HG03097 (cell line): Measurements from ENCODE around the gene PCDHGA11.
"Not testable (repeated sequence)": the region's sequence is repeated elsewhere in the genome, so short reads cannot be mapped to it uniquely, and the experiment has no call there.

Source experiments
- ATAC-seq: cut with Tn5 transposase; IDR thresholded peaks from one replicate; pipeline ENCODE4 v1.9.1; 2021; ENCODE audit not compliant: unreplicated experiment, low FRiP score

PCDHGA11 gene

DNA sequence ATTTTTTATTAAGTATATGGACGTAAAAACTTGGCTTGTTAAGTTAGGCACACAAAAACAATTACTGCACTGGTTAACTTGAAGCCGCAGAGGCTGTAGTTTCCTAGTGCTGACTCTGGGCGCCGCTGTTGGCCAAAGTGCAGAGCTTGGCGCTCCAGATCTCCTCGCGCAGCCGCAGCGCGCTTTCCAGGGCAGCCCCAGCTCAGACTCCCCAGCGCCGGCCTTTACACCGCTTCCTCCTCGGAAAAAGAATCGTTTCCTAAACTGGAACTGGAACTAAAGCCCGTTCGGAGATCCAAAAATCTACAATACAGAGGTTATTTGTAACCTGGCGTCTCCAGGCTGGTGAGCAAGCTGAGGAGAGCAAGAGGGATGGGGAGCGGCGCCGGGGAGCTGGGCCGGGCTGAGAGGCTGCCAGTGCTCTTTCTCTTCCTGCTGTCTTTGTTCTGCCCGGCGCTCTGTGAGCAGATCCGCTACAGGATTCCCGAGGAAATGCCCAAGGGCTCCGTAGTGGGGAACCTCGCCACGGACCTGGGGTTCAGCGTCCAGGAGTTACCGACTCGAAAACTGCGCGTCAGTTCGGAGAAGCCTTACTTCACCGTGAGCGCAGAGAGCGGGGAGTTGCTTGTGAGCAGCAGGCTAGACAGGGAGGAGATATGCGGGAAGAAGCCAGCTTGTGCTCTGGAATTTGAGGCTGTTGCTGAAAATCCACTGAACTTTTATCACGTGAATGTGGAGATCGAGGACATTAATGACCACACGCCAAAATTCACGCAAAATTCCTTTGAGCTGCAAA, 22.9 kb upstream of the PCDHGA11 start, which contains the start of gene PCDHGB5:
PCDHGB5 (plus strand) TSS at position 192 of the 796 bp plus-strand sequence; CDS start at position 373, 181 bp downstream.
- ATAC-seq = not testable (repeated sequence)

DNA sequence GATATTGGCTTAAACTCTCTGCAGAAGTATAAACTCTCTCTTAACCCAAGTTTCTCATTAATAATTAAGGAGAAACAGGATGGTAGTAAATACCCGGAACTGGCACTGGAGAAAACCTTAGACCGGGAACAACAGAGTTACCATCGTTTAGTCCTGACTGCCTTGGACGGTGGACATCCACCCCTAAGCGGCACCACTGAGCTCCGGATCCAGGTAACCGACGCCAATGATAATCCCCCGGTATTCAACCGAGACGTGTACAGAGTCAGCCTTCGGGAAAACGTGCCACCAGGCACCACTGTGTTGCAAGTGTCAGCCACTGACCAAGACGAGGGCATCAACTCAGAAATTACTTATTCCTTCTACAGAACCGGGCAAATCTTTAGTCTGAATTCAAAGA, 22.2 kb upstream of the PCDHGA11 start:
- ATAC-seq = no peak

GRCh38 chr5:141399555-141400258, 21.1 kb upstream of the PCDHGA11 start:
- no peak for ATAC-seq

DNA sequence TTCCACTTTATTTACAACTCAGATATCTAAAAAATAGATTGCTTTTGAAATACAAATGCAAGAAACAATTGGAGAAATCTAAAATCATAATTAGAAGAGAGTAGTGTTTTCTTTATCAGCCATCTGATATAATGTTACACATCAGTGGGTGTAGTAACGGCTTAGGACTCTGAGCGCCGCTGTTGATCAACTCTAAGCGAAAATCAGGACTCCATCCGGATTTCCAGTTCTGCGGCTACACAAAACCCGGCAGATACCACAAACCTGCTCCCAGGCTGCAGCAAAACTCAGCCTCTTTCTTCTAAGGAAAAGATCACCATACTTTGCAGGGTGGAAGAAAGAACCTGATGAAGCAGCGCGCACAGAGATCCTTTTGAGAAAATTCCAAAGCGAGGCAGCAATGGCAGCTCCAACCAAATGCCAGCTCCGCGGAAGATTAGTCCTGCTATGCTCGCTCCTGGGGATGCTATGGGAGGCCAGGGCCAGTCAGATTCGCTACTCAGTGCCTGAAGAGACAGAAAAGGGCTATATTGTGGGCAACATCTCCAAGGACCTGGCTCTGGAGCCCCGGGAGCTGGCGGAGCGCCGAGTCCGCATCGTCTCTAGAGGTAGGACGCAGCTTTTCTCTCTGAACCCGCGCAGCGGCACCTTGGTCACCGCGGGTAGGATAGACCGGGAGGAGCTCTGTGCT, 18.2 kb upstream of the PCDHGA11 start, which contains the start of gene PCDHGA9:
PCDHGA9 (plus strand) TSS at position 226 of the 691 bp plus-strand sequence; CDS start at position 401, 175 bp downstream.
- no peak for ATAC-seq

- no peak for ATAC-seq
Observed at GRCh38 chr5:141403387-141403786, 17.5 kb upstream of the PCDHGA11 start.

DNA sequence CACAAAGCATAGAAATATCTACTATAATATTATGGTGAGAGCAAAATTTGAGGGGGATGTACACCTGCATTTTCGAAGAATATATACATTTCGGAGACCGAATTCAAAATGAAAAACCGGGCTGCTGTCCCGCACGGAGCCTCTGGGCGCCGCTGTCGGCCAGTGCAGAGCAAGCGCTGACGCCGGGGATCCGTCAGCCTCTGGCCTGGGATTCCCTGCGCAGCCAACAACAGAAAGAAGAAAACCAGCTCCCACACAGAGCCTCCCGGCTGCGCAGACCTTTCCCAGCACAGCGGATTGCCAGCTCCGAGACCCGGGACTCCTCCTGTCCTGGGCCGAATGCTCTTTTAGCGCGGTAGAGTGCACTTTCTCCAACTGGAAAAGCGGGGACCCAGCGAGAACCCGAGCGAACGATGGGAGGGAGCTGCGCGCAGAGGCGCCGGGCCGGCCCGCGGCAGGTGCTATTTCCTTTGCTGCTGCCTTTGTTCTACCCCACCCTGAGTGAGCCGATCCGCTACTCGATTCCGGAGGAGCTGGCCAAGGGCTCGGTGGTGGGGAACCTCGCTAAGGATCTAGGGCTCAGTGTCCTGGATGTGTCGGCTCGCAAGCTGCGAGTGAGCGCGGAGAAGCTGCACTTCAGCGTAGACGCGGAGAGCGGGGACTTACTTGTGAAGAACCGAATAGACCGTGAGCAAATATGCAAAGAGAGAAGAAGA, 12.9 kb upstream of the PCDHGA11 start, which contains the start of gene PCDHGB6:
PCDHGB6 (plus strand) TSS at position 232 of the 716 bp plus-strand sequence; CDS start at position 414, 182 bp downstream.
- ATAC-seq = not testable (repeated sequence)

DNA sequence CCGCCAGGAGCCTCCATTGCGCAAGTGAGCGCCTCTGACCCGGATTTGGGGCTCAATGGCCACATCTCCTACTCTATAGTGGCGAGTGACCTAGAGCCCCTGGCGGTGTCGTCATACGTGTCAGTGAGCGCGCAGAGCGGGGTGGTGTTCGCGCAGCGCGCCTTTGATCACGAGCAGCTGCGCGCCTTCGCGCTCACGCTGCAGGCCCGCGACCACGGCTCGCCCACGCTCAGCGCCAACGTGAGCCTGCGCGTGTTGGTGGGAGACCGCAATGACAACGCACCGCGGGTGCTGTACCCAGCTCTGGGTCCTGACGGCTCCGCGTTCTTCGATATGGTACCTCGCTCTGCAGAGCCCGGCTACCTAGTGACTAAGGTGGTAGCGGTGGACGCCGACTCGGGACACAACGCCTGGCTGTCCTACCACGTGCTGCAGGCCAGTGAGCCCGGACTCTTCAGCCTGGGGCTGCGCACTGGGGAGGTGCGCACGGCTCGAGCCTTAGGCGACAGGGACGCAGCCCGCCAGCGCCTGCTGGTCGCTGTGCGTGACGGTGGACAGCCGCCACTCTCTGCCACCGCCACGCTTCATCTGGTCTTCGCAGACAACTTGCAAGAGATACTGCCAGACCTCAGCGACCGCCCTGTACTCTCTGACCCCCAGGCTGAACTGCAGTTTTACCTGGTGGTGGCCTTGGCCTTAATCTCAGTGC, 11.1 kb upstream of the PCDHGA11 start:
- no peak for ATAC-seq

- ATAC-seq = no peak
Observed at GRCh38 chr5:141411575-141411974, 9.3 kb upstream of the PCDHGA11 start.

- no peak for ATAC-seq
Observed at GRCh38 chr5:141412854-141413539, 7.9 kb upstream of the PCDHGA11 start, which contains the start of gene PCDHGA10. PCDHGA10 (plus strand) TSS chr5:141412987; CDS start chr5:141413176, 189 bp downstream.

DNA sequence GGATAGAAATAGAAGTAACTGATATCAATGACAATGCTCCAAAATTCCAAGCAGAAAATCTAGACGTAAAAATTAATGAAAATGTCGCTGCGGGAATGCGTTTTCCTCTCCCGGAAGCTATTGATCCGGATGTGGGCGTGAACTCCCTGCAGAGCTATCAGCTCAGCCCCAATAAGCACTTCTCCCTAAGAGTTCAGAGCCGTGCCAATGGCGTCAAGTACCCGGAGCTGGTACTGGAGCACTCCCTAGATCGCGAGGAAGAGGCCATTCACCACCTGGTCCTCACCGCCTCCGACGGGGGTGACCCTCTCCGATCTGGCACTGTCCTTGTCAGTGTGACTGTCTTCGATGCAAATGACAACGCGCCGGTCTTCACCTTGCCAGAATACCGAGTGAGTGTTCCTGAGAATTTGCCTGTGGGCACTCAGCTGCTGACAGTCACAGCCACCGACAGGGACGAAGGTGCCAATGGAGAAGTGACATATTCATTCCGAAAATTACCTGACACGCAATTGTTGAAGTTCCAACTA, 7.2 kb upstream of the PCDHGA11 start:
- no peak for ATAC-seq

DNA sequence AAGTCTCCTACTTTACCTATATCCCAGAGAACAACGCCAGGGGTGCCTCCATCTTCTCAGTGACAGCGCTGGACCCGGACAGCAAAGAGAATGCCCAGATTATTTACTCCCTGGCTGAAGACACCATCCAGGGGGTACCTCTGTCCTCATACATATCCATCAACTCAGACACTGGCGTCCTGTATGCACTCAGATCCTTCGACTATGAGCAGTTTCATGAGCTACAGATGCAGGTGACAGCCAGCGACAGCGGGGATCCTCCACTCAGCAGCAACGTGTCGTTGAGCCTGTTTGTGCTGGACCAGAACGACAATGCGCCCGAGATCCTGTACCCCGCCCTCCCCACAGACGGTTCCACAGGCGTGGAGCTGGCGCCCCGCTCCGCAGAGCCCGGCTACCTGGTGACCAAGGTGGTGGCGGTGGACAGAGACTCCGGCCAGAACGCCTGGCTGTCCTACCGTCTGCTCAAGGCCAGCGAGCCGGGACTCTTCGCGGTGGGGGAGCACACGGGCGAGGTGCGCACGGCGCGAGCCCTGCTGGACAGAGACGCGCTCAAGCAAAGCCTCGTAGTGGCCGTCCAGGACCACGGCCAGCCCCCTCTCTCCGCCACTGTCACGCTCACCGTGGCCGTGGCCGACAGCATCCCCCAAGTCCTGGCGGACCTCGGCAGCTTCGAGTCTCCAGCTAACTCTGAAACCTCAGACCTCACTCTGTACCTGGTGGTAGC, 6.1 kb upstream of the PCDHGA11 start:
- not testable (repeated sequence) for ATAC-seq

- ATAC-seq = not testable (repeated sequence)
Observed at GRCh38 chr5:141415275-141415618, 5.6 kb upstream of the PCDHGA11 start.

DNA sequence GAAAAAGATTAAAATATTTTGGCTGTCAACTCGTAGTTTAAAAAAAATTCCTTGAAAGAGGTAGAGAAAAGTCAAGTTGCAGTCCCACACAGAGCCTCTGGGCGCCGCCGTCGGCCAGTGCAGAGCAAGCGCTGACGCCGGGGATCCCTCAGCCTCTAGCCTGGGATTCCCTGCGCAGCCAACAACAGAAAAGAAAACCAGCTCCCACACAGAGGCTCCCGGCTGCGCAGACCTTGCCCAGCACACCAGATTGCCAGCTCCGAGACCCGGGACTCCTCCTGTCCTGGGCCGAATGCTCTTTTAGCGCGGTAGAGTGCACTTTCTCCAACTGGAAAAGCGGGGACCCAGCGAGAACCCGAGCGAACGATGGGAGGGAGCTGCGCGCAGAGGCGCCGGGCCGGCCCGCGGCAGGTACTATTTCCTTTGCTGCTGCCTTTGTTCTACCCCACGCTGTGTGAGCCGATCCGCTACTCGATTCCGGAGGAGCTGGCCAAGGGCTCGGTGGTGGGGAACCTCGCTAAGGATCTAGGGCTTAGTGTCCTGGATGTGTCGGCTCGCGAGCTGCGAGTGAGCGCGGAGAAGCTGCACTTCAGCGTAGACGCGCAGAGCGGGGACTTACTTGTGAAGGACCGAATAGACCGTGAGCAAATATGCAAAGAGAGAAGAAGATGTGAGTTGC, 3.2 kb upstream of the PCDHGA11 start, which contains the start of gene PCDHGB7:
PCDHGB7 (plus strand) TSS at position 184 of the 679 bp plus-strand sequence; CDS start at position 367, 183 bp downstream.
- ATAC-seq = peak; percentile 70

DNA sequence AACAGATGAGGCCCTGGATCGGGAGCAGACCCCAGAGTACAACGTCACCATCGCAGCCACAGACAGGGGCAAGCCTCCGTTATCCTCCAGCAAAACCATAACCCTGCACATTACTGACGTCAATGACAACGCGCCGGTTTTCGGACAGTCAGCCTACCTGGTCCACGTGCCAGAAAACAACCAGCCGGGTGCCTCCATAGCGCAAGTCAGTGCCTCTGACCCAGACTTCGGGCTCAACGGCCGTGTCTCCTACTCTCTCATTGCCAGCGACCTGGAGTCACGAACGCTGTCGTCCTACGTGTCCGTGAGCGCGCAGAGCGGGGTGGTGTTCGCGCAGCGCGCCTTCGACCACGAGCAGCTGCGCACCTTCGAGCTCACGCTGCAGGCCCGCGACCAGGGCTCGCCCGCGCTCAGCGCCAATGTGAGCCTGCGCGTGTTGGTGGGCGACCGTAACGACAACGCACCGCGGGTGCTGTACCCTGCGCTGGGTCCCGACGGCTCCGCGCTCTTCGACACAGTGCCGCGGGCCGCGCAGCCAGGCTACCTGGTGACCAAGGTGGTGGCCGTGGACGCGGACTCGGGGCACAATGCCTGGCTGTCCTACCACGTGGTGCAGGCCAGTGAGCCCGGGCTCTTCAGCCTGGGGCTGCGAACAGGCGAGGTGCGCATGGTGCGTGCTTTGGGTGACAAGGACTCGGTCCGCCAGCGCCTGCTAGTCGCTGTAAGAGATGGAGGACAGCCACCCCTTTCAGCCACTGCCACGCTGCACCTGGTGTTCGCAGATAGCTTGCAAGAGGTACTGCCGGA, 1.6 kb upstream of the PCDHGA11 start:
- ATAC-seq = no peak

- no peak for ATAC-seq
Observed at GRCh38 chr5:141421489-141421855, 621 bp downstream of the PCDHGA11 start.

- no peak for ATAC-seq
Observed at GRCh38 chr5:141422742-141423291, 2.0 kb downstream of the PCDHGA11 start.
